Hippocampal formation (tissue), 2 donors: Measurements from ENCODE around the gene PGF.

Experiments used
- DNase-seq, 2 donors: peaks; one replicate each; lab custom pipeline; 2025; lab: John Stamatoyannopoulos, UW

The PGF gene

DNA sequence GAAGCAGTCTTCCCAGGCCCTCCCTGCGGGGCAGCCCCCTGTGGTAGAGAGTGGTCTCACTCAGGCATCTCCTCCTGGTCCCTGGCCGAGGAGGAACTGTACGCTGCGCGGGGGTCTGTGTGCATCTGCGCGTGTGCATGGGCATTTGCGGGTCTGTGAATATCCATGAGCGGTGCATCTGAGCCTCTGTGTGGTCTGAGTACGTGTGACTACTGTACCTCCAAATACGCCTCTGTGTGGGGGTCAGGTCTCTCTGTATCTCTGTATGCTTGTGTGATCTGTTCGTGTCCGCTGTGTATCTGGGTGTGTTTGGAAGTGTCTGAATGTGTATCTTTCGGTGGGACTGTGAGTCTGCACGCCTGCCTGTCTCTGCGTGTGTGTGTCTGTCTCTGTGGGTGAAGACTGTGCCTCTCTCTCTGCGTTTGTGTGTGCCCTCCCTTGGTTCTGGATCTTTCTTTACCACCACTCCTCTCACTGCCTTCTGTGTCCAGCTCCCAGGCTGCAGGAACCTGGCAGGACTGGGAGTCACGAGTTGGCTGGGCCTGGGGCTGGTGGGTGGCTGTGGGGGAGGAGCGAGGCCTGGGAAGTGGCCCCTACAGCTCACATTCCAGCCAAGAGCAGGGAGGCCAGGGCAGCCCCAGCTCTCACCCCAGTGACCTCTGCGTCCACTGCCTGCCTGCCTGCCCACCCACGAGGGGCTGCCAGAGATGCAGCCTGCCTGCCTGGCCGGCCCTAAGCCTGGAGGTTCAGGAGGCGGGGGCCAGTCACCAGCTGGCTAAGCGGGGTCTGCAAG is 1.1 kb upstream of the PGF start:
- DNase-seq: no peak

DNA sequence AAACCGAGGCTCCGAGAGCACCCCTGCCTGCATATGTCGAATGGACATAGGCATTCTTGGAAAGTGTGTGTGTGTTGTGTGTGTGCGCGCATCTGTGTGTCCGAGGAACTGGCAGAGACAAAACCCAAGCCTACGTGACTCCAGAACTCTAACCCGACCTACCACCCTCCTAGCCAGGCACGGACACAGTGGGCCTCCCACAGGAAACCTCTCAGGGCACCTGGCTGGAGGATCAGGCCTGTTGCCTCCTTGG is 556 bp upstream of the PGF start:
- no peak for DNase-seq

DNA sequence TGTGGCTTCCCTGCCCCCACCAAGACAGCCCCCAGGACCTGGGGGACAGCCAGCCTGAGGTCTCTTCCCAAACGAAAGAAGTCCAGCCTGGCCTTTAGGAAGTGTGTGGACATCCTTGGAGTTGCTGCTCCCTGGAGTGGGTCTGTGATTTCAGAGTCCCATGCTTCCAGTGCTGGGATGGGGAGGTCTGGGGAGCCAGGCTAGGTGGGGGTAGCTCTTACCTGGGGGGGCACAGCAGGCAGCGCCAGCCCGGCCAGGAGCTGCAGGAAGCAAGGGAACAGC is 509 bp downstream of the PGF start:
- no peak for DNase-seq

DNA sequence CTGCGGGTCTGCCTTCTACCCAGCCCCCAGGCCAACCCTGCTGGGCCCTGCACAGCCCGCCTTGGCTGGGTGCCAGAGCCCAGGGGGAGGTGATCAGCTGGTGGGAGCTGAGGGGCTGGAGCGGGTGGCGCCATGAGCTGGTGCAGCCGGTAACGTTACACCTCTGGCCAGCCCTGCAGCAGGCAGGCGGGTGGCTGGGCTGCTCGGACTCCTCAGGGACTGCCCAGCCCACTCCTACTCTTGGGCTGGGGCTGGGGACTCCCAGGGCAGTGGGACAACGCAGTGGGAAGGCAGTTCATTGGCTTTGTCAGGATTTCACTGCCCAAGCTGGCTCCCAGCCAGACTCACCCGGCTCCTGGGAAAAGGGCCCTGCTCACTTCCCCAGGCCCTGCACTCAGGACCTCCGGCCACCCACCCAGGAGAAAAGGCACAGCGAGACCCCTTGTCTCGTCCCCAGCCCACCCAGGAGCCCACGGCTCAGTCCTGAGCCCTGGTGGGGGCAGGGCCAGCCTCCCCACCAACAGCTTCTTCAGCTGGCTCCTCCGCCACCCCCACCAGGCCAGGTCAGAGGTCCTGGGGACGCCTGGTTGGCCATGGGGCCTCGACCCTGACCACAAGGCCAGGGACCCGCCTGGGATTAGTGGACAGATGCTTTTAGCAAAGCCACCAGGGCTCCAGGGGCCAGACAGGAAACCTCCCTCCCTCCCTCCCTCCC is 1.0 kb downstream of the PGF start:
- no peak for DNase-seq

DNA sequence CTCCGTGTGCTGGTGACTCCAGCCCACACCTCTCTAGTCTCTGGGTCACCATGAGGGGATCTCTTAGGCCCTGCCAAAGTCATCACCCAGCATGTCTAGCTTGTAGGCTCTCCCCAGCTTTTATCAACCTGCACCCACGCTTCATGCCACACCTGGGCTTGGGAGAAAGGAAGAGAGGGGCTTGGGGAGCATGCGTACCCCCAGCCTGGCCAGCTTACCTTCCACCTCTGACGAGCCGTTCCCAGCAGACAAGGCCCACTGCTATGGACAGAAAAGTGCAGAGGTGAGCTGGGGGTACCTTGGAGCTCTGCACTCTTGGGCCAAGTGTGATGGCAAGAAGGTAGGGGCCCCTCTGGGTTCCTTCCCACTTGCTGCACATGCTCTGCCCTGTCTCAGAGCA is 1.7 kb downstream of the PGF start:
- no peak for DNase-seq

DNA sequence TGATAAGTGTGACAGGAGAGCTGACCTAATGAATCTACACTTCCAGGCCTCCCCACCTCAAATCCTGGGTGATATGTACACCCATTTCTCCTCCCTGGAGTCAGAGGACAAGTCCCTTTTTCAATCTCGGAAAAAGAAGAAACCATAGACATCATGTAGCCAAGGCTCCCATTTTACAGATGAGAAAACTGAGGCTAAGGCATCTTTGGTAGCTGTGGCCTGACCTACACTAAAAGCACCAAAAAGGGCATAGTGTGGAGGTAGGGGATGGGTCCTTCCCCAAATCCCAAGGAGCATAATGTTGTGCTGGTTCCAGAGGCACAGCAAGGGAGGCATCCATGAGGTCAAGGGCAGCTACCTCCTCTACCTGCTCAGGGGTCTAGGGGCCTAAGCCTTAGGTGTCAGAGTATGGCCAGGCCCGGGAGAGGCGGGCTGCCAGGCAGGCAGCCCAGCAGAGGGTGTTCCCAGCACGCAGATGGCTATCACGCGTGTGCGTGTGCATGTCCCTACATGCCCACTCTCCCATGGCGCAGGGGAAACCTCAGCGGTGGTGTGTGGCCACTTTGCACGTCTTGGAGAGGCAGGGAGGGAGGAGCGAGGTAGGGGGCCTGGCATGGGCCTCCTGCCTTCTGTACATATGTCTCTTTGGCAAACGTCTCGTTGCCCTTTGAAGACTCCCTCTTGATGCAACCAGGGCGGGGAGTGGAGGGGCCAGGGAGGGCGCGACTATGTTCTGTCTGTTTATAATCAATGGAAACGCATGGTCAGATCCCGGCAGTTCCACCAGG is 2.5 kb downstream of the PGF start:
- no peak for DNase-seq

DNA sequence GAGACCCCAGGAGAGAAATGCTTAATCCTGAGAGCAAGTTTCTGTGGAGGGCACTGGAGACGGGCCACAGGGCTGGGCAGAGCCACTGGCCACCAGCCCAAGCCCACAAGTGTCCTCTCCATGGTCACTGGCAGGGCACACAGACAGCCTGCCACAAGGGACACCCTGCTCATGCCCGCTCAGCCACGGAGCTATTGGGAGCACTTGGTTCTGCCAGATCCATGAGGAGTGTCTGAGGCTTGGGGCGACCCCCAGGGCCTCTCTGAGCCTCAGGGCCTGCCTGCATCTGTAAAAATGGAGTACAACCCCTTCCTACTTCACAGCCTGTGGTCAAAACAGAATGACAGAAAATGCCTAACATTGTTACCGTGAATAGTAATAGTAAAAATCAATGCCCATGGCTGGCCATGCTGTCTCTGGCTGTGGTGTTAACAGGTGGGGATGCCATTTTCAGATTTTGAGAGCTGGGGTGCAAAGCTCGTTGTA is 3.2 kb downstream of the PGF start:
- DNase-seq: no peak

DNA sequence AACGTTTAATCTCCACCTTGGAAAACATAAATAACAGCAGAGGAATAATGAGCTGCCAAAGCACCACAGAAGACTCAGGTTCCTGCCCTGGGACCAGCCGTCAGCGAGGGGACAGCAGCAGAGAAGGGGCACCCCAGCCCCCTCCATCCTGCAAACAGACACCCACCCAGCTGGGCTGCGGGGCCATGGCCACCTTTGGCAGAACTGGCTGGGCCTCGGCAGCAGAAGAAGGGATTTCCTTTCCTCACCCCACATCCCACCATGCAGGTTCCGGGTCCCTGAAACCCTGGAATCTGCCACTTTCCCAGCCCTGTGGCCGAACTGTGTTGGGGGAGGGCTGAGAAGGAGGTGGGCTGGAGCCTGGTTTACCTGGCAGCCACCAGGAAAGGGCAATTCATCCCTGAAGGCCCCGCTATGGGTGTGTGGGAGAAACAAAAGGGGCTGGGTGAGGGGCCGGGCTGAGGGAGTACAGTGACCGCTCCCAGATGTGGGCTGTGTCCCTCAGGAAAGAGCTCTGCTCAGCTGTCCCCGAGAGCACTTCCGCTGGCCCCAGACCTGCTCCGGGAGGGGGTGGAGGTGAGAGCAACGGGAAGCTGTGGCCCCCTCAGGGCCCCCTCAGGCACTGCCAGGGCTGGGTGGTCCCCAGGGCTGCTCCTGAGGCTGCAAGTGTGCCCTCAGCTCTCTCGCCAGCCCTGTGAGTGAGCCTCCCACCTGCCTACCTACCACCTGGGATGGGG is 3.8 kb downstream of the PGF start:
- no peak for DNase-seq

DNA sequence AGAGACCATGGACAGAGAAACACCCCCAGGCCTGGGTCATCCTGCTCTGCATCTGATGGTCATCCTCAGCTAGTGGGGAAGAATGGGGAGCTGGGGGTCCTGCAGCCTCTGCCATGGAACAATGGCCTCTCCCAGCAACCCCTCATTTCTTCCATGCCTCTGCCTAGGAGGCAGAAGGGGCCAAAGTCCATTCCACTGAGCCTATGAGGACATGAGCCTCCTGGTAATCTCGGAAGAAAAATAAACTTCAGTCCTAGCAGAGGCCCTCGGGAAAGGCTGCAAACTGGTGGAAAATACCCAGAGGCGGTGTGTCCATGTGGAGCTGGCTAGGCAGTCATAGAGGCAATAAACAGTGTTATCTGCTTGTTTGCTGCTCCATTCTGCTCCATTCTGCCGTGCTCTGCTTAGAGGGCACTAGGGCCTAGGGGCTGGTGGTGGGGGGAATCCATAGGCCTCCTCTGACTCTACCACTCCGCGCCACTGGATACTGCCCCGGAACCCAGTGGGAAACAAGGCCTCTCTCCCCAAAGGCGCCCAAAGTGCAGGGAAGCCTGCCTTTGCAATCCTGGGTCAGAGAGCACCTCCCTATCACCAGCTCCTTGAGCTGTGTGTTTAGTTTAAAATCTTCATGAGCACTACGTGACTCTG is 4.5 kb downstream of the PGF start:
- no peak for DNase-seq

DNA sequence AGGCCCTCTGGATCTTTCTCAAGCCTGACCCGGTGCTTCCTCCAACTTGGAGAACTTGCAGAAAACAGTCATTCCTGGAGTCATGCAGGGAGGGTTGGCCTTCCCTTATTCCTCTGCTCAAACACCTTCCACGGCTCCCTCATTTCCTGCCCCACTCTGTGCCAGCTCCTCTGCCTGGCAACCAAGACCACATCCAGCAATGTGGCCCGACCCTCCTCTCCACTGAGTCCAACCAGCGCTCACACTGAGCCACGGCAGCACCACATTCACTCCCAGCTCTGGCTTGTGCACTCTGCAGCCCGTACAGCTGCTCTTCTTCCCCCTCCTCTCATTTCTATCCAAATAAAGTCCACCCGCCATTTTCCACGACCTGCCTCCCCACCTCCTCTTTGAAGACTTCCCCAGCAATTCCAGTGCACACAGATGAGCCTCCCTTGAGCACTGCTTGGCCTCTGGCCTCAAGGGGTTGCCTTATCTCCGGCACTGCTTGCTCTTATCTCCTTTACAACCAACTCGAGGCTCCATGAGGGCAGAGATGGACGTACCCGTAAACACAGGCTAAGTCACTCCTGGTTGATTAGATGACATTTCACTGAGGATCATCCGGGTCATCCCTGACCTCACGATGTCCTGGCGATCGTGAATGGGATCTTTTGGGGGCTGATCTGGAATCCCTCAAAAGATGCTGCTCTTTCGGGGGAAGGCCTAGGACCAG is 5.4 kb downstream of the PGF start:
- DNase-seq: no peak

DNA sequence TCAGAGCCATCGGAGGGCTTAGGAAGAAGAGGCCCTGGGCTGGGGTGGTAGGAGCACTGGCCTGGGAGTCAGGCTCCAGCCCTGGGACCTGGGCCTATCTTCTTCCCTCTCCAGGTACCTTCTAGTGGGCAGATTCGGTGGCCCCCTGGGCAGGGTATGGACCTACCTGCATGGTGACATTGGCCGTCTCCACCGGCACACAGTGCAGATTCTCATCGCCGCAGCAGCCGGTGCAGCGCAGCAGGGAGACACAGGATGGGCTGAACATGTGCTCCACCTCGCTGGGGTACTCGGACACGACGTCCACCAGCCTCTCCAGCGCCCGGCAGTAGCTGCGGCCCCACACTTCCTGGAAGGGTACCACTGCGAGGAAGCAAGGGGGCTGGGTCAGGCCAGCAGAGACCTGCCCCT is 6.2 kb downstream of the PGF start:
- no peak for DNase-seq

DNA sequence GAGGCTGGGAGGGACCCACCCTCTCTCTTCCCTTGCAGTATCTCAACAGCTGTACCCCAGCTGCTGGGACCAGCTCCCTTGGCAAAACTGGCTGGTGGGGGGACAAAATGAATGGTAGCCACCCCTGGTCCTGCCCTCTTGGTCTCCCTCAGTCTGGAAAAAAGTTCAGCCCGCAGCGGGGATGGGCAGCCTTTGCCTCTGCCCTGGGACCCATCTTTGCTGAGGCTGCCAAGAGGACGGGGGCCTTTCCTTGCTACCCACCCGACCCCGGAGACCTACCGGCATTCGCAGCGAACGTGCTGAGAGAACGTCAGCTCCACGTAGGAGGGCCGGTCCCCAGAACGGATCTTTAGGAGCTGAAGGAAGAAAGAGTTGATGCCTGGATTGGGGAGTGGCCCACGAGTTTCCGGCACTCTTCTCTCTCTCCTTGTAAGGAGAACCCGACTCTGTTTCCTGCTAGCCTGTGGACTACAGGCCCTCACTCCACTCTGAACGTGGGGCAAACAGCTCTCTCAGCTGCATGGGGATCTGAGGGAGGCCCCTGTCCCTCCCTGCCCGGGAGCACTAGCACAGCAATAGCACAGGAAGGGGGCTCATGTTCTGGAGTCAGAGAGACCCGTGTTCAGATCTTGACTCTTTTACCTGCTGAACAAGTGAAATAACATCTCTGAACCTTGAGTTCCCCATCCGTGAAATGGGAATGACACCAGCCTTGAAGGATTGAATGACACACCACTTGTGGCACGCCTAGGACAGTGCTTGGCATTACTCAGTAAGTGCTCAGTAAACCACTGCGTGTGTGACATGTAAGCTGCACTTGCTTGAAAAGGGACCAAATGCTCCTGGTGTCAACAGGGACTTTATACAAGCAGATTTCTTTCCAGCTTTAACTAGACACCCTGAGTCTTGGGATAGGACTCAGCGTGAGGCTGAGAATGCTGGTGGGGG is 6.9 kb downstream of the PGF start:
- no peak for DNase-seq

DNA sequence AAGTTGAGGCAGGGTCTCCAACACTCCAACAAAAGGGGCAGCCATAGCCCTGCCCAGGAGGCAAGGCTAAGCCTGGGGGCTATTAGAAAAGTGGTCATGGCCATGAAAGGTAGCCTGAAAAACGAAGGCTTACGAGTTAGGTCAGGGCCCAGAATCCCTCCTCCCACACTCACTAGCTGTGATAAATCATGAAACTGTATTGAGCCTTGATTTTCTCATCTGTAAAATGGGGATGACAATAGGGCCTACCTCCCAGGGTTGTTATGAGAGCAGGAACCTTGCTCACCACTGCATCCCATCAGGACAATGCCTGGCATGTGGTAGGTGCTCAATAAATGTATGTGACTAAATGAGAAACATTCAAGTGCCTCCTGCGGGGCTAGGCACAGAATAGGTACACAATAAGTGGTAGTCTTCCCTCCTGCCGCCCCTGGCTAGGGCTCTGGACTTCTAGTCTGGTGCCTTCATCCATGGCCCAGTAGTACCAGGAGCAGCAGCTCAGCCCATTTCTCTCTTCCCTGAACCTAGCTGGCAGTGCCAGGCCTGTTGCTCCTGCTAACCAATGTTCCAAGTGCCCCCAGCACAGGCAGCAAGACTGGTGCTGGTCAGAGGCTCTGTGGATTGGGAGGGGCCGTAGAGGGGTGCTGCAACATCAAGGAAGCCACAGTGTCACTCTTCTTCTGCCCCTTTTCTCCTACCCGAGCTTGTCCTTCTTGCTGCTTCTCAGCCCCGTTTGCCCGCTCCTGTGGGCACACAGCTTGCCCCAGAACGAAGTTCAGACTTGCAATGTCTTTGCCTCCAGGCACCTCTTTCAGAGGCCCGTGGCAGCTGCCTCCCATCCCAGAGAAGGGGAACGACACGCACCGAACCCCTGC is 7.8 kb downstream of the PGF start:
- no peak for DNase-seq

DNA sequence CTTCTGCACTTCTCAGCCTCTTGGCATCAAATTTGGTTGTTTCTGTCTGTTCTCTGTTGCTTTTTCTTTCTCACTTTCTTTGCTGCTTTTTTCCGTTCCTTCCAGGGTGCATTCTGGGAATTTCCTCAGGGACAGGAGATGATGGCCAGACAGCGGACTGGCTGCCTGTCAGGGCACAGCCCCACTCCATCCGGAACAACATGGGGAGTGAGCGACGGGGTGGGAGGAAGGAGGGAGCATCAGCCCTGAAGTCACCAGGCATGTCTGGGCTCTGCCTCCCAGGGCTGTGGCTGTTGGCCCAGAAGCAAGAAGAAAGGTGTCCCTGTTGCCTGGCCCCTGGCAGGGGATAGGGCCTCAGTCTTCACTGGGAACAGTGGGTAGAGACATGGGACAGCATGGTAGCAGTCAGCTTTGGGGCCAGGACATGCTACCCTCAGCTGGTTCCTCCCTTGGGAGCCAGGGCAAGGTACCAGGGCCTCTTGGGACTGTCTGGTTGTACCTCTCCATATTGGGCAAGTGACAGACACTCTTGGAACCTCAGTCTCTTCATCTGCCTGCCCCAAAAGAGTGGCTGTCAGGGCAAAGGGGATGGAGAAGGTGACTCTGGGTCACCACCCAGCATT is 8.6 kb downstream of the PGF start:
- no peak for DNase-seq

DNA sequence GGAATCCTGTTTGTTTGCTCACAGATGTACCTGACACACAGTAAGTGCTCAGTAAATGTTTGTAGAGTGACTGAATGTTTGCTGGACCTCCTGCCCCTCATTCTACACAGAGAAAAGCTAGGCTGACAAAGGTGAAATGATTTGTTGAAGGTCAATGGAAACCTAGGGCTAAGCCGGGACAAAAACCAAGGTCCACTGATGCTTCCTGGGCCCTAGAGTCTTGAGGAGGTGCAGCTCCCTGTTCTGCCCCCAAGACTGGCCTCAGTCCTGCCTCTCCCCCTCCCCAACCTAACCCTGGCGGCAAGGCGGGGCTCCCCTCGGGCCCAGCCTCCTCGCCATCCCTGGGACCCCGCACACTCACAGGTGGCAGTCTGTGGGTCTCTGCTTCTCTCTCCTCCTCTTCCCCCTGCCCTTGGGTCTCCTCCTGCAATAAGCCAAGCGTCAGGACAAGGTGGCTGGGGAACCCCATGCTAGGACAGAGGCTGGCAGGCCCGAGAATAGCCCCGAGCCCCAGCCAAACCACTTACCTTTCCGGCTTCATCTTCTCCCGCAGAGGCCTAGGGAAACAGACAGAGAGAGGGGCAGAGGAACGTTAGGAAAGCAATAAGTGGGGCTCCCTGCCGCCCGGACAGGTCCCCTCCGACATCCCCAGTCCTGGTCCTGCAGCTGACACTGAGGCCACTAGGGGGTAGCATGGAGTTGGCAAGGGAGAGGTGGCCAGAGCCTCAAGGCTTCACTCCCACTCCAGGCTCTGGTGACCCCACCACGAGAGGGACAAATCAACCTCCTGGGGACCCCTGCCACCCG is 9.3 kb downstream of the PGF start:
- peak; percentile 49 to 57 for DNase-seq

DNA sequence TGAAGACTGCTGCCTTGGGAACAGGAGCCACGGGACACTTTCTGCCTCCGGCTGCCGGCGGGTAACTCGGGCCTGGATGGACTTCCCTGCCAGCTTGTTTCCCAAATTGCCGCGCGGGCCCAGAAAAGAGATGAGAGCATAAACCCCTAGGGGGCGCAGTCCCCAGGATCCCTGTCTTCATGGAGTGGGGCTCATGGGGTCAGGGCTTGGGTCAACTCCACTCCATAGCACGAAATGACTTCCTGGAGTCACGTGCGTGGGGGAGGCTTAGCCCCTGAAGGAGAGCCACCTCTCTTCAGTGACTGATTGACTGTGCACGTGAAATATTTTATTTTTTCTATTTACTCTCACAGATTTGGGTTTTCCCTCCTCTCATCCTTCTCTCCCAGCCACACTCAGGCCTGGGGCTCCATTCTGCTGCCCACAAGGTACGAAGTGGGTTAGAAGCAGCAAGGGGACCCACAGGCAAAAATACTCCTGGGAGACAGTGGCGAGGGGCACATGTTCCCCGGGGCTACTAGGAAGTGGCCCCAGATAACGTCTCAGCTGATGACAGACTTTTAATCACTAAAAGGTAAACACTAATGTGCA is 10.0 kb downstream of the PGF start:
- no peak for DNase-seq

DNA sequence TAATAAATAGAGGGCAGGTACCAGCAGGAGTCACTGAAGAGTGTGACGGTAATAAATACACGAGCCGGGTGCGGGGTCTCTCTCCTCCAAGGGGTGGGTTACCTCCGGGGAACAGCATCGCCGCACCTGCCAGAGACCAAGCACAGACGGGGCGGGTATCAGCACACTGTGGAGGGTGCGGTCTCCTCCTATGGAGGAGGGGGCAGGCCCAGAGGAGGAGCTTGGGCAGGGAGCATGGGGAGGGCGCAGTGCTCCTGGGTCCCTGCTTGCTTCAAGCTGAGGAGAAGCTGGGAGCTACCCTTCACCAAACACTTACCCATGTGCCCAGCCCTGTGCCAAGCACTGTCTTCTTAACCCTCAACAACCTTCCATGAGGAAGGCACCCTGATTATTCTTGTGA is 12.8 kb downstream of the PGF start:
- no peak for DNase-seq
